ENCODE measurements around the gene CFAP20DC.
"Not testable (repeated sequence)": the region's sequence is repeated elsewhere in the genome, so short reads cannot be mapped to it uniquely, and the experiment has no call there.

The CFAP20DC gene

GRCh38 chr3:59016930-59017616, 32.8 kb downstream of the CFAP20DC start:
- DNase-seq = no peak

DNA sequence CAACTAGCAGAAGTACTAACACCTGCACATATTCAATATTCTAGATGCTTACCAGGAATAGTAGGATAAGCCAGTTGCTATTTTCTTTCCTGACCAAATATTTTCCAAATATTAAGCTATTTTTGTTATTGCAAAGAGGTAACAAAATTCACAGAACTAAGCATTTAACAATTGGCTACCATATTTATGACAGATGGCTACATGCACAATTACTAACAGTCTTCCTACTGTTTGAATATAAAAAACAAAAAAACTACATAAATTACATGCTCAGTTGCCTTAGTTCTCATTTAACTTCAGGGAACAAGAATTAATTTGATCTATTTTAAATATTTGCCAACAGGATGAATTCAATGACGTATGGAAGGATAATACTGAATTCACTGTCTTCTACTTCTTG, 36.2 kb downstream of the CFAP20DC start:
- no peak for DNase-seq

- no peak for DNase-seq
These were observed 42.9 kb downstream of the CFAP20DC start for GRCh38 chr3:59006634-59007517.

DNA sequence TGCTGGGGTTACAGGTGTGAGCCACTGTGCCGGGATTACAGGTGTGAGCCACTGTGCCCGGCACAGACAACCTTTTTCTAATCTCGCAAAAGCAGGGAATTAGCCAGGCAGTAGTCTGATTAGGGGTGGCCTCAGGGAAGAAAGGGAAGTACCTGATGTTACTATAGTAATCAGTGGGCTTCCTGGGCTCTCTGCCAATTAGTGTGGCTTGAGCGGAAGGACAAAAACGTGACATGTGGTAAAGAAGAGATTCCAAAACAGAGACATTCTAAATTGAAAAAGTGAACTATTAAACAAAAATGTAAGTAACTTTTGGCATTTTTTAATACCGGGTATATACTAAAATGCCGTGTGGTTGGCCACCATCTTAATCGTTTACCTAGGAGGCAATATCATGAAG, 48.1 kb downstream of the CFAP20DC start:
- DNase-seq = no peak

DNA sequence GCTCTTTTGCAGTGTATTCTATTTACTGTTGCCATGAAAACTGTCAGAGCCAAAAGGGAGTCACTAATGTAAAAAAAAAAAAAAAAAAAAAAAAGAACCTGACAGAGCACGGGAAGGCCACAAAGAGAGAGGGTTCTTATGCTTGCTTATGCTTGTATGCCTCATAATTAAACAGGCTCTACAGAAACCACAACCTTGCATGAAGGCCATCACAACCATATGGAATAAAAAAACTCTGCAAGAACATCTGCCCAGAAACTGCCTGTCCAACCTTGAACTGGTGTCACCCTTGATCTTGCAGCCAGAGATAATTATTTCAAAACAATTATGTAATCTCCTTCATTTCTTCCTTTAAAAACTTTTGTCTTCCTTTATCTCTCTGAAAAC, 50.1 kb downstream of the CFAP20DC start:
- DNase-seq = no peak

- DNase-seq = no peak
These were observed 50.6 kb downstream of the CFAP20DC start for GRCh38 chr3:58999134-58999773.

GRCh38 chr3:58998476-58999117, 51.2 kb downstream of the CFAP20DC start:
- DNase-seq = no peak

DNA sequence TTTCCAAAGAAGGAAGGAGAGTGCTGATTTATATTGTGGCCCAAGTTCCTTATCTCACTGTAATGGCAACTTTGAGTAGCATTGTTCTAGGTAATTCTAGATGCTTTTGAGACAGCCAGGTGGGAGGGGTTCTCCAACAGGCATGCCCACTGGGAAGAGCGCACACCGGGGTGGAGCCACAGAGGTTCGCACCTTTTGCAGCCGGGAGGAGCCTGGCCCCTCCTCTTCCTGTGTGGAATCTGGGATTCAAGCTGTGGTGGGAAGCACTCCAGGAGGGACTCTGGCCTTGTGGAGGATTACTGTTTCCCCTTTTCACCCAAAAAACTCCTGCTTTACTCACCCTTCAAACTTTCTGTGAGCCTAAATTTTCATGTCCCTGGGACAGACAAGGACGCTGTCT, 53.1 kb downstream of the CFAP20DC start:
- no peak for DNase-seq

DNA sequence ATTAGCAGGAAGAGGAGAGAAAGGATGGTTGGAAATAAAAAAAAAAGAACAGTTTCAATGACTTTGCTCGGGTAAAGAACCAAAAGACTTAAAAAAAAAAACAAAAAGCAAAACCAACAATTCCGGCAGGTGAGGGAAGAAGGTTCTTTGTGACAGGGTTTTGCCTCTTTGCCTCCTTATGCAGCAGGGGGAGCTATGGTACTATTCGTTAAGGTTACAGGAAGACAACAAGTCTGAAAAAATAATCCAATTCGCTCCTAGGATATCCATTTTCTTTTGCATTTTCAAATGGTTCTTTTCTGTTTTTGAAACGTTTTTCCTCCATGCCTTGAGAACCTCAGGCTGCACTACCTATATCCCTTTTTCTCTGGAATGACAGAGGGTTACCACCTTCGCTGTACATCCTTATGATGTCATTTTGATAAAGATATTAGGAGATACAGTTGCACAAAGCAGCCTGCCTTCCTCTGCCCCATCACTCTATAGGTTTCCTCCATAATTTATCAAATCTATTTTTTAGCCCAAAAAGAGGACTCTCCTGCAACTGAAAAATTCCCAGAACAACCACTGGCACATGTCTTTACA, 55.0 kb downstream of the CFAP20DC start:
- DNase-seq = no peak

GRCh38 chr3:58993547-58993946, 56.3 kb downstream of the CFAP20DC start:
- no peak for DNase-seq

DNA sequence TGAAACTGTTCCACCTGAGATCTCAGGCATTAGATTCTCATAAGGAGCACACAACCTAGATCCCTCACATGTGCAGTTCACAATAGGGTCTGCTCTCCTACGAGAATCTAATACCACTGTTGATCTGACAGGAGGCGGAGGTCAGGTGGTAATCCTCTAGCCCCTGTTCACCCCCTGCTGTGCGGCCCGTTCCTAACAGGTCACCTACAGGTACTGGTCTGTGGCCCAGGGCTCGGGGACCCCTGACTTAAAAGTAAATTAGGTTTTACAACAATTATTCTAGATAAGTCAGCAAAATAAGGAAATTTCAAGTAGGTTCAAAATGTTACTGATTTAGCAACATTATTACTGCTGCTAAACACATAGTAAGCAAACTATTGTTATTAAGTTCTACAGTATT, 58.2 kb downstream of the CFAP20DC start:
- no peak for DNase-seq

DNA sequence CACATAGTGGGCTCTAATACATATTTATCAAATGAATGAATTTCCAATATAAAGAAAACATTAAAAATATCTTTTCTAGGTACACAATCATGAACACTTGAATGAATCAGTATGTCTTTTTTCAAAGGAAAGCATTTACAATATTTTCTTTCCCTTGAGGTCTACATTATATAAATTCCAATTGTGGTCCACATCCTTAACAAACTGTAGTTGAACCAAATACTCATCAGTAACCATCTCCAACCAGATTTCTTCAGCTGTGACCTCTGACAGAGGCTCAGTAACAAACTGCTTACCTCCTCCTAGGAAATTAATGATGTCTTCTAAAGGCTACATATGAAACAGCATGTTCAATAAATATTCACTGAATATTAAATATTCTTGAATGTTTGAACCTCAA, 58.8 kb downstream of the CFAP20DC start:
- no peak for DNase-seq

GRCh38 chr3:58989955-58990354, 59.9 kb downstream of the CFAP20DC start:
- DNase-seq = no peak

DNA sequence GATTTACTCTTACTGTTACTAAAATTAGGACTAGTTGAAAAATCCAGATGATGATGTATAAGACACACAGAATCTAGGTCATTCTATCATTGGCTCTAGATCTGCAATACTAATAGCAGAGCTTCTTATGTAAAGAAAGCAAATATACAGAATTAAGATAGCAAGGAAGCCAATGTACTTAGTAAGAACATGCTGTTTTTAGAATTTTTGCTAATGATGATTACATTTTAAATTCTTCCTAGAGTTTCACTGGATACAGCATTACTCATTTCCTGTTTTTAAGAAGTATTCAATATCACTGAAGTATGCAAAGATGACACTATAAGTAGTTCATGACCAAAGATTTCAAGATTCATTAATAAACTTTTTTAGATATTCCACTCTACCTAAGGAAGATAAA, 60.7 kb downstream of the CFAP20DC start:
- no peak for DNase-seq

- no peak for DNase-seq
These were observed 61.8 kb downstream of the CFAP20DC start for GRCh38 chr3:58988041-58988440.

GRCh38 chr3:58986654-58987053, 63.2 kb downstream of the CFAP20DC start:
- DNase-seq = no peak

- no peak for DNase-seq
These were observed 70.0 kb downstream of the CFAP20DC start for GRCh38 chr3:58979840-58980239.

- no peak for DNase-seq
These were observed 76.0 kb downstream of the CFAP20DC start for GRCh38 chr3:58973796-58974195.

GRCh38 chr3:58967866-58968265, 82.0 kb downstream of the CFAP20DC start:
- not testable (repeated sequence) for DNase-seq

GRCh38 chr3:58965865-58966264, 84.0 kb downstream of the CFAP20DC start:
- DNase-seq = no peak

- no peak for DNase-seq
These were observed 85.8 kb downstream of the CFAP20DC start for GRCh38 chr3:58963928-58964503.

GRCh38 chr3:58962816-58963215, 87.0 kb downstream of the CFAP20DC start:
- DNase-seq = no peak

Data from NCI-H1436 treated with DMSO at 0.1 percent for 48 hours (cell line).